Measurements from ENCODE around the gene LRRC75B. TPM values are rescaled to one million over a fixed set of nuclear protein-coding genes. Genes with fewer than 3 reads are reported as not detected.

Gene LRRC75B
- total and polyA plus RNA-seq, 2 of the 8 experiments (the other 6 are each of a cell fraction or from before 2014, with no cell fraction given) = 12.2 to 26.6 TPM

GRCh38 chr22:24592058-24592850 is 619 bp downstream of the LRRC75B start:
- Histone ChIP-seq H3K4me1 (replicated peaks in 1 of 4; ENCODE audit: control insufficient read depth in 3 of 4, insufficient read depth in 4 of 4, low read length in 3 of 4) (peaks cover 0 to 25% (median 10%) of the 10 kb centered on the region in 4 experiments; a peak in 6 of 7 replicates), H2BK15ac (ENCODE audit: low read length) (no peak overlapping the region), H2AK5ac (ENCODE audit: low read depth, low read length) (peak overlapping the region; percentile 48; the same call in 1 of the 2 replicates), H3K18ac (ENCODE audit: extremely low read depth, low read length) (no peak overlapping the region; the same call in 1 of the 2 replicates), H3K36me3 (ENCODE audit: control insufficient read depth in 2 of 4, insufficient read depth in 4 of 4, low read length in 3 of 4) (no peaks in the 10 kb centered on the region; a peak in 1 of 8 replicates), H4K91ac (replicated peaks; ENCODE audit: insufficient read length, low read length) (peak overlapping the region; percentile 63), H3K23ac (ENCODE audit: insufficient read length) (no peak overlapping the region), H3K9ac (replicated peaks in 1 of 4; ENCODE audit: extremely low read depth in 1 of 4, low read depth in 3 of 4, low read length in 3 of 4) (peak overlapping the region in 3 of 4 experiments; percentile 38 to 80 (median 56); a peak in 3 of 7 replicates), H3K79me1 (ENCODE audit: low read depth, low read length) (no peaks in the 10 kb centered on the region; the same call in 1 of the 2 replicates), H3K79me2 (ENCODE audit: control insufficient read depth in 1 of 2, insufficient read depth in 2 of 2, low read length in 2 of 2) (no peaks in the 10 kb centered on the region), H3K56ac (replicated peaks; ENCODE audit: insufficient read length, low read depth, low read length) (peak overlapping the region; percentile 44), H4K8ac (ENCODE audit: extremely low read depth, insufficient read depth, low read length) (peak overlapping the region; percentile 76), H3K27me3 (replicated peaks in 1 of 4; ENCODE audit: control insufficient read depth in 3 of 4, extremely low read depth in 1 of 4, insufficient read depth in 3 of 4, low read length in 3 of 4) (no peaks in the 10 kb centered on the region), H2BK120ac (replicated peaks; ENCODE audit: low read depth, low read length) (no peak overlapping the region), H2BK12ac (ENCODE audit: low read depth, low read length) (no peak overlapping the region; the same call in 1 of the 2 replicates), H2AFZ (ENCODE audit: low read length) (0 out of 2 replicates have a peak overlapping the region, but pooled peaks have one; percentile 65), H3K14ac (ENCODE audit: insufficient read length) (no peak overlapping the region), H4K20me1 (replicated peaks in 1 of 2; ENCODE audit: control insufficient read depth in 1 of 2, insufficient read depth in 2 of 2, low read length in 2 of 2) (no peaks in the 10 kb centered on the region), H3K9me3 (ENCODE audit: insufficient read depth in 2 of 2, low read depth in 1 of 2, low read length in 1 of 2) (no peaks in the 10 kb centered on the region), H3K4ac (replicated peaks; ENCODE audit: insufficient read length, low read depth, low read length) (peak overlapping the region; percentile 97), H3K27ac (ENCODE audit: low read depth, low read length) (no peak overlapping the region), H4K5ac (ENCODE audit: insufficient read length, low read depth, low read length) (peak overlapping the region; percentile 37), H2BK5ac (ENCODE audit: low read depth, low read length) (peak overlapping the region; percentile 69; the same call in 1 of the 2 replicates), H3K4me3 (ENCODE audit: extremely low read depth in 1 of 4, insufficient read depth in 2 of 4, low read depth in 3 of 4, low read length in 4 of 4) (peak overlapping the region; percentile 41 to 87 (median 60)), H2BK20ac (ENCODE audit: low read length) (no peak overlapping the region), H3K23me2 (ENCODE audit: low read depth, low read length) (peaks cover 2% of the 10 kb centered on the region; the same call in 1 of the 2 replicates), H3K4me2 (ENCODE audit: insufficient read depth in 1 of 2, low read depth in 2 of 2, low read length in 2 of 2) (peak overlapping the region; percentile 57 to 95)
- ChIA-PET POLR2A (ENCODE audit: partially characterized antibody) (interaction anchor here (0.7 to 4.4 kb wide), 10 partner anchors 9 to 170 kb away, joined by 3 to 38 read pairs (median 4); partner anchors contain the start of genes GGT1 and GUCD1), CTCF (ENCODE audit: partially characterized antibody) (interaction anchor here (1.1 kb wide), 1 partner anchor 10 kb away, joined by 3 read pairs; no protein-coding TSS in a partner anchor)
- WGBS, 2 experiments (ENCODE audit: extremely low coverage in 1 of 2, insufficient coverage in 1 of 2, insufficient read length in 1 of 2, insufficient replicate concordance in 2 of 2, low coverage in 1 of 2, low lambda C conversion rate in 2 of 2, missing lambda C conversion rate in 1 of 2) = 50% methylated on average over 7 of the region's 33 CpGs; no CpG with 5 or more reads in 1 of the 2 experiments
- FAIRE-seq (no peak), DNase-seq (ENCODE audit: low read depth in 1 of 2, low spot score in 2 of 2) (peak in 1 of 2 experiments; percentile 66)
- TF ChIP-seq SAP30 (IDR thresholded peaks at IDR 0.05; ENCODE audit: insufficient read depth, insufficient replicate concordance, low read length) (no peak), MAFK (IDR thresholded peaks at IDR 0.05; ENCODE audit: low read depth, low read length) (no peak), MAX (IDR thresholded peaks at IDR 0.05) (0 out of 2 replicates have a peak, but pooled peaks have one; percentile 22), YY1 (IDR thresholded peaks at IDR 0.05; ENCODE audit: low read depth, low read length) (no peak), NANOG (IDR thresholded peaks at IDR 0.05; ENCODE audit: insufficient read depth, low read depth, low read length, poor library complexity, severe bottlenecking) (no peak), RXRA (IDR thresholded peaks at IDR 0.05; ENCODE audit: insufficient read depth, low read depth, low read length) (no peak)
